Vagina (tissue), 2 donors: Measurements from ENCODE around the gene FZR1.

Source experiments
- CTCF ChIP-seq, 3 experiments: fragments of 450-650 bp in 2 of 3; fragments of 200-600 bp in 1 of 3; sonication (generic) in 1 of 3; IDR thresholded peaks; one replicate each; pipeline ENCODE4 v1.5.1; 2017 to 2019; ENCODE audit warnings: antibody characterized with exemption in 3 of 3, mild to moderate bottlenecking in 2 of 3, moderate library complexity in 2 of 3
- POLR2A ChIP-seq, 2 donors: fragments of 450-650 bp; IDR thresholded peaks; one replicate each; pipeline ENCODE4 v1.6.1; 2017; ENCODE audit warnings: antibody characterized with exemption in 2 of 2, mild to moderate bottlenecking in 2 of 2, moderate library complexity in 2 of 2

- TF ChIP-seq CTCF (IDR thresholded peaks at IDR 0.05) (no peak), POLR2A (IDR thresholded peaks at IDR 0.05) (no peak)
These were observed 71.7 kb downstream of the FZR1 start for GRCh38 chr19:3577723-3578344.
